MM.1S (cell line): ENCODE data around the gene UBE2QL1.

Experiments
- DNase-seq: peaks from one replicate; pipeline ENCODE4 v3.0.0-alpha.2; 2015
- H2AFZ ChIP-seq: fragments of 300-600 bp; sonication (generic); 2 replicates; pipeline ENCODE4 v1.6.0; 2016; ENCODE audit warnings: antibody characterized with exemption, low read length
- H3F3A ChIP-seq: fragments of 300-600 bp; sonication (generic); 2 replicates; pipeline ENCODE4 v1.6.1; 2016; ENCODE audit warnings: mild to moderate bottlenecking, antibody characterized with exemption, low read length, moderate library complexity, mixed read lengths; ENCODE audit not compliant: insufficient read depth
- H3K27ac ChIP-seq: fragments of 300-600 bp; sonication (generic); 2 replicates; pipeline ENCODE4 v1.5.1; 2016; ENCODE audit warnings: mild to moderate bottlenecking, low read length
- H3K27me3 ChIP-seq: fragments of 300-600 bp; sonication (generic); replicated peaks from 2 replicates; pipeline ENCODE4 v1.6.0; 2016; ENCODE audit warnings: low read length; ENCODE audit not compliant: insufficient read depth
- H3K36me3 ChIP-seq: fragments of 300-600 bp; sonication (generic); replicated peaks from 2 replicates; pipeline ENCODE4 v1.6.1; 2016; ENCODE audit warnings: mild to moderate bottlenecking, low read length, mixed read lengths; ENCODE audit not compliant: insufficient read depth
- H3K4me1 ChIP-seq: fragments of 300-600 bp; sonication (generic); 2 replicates; pipeline ENCODE4 v1.6.1; 2016; ENCODE audit warnings: low read length, mixed read lengths
- H3K4me2 ChIP-seq: fragments of 300-600 bp; sonication (generic); 2 replicates; pipeline ENCODE4 v1.6.0; 2016; ENCODE audit warnings: low read depth, low read length
- H3K4me3 ChIP-seq: fragments of 300-600 bp; sonication (generic); 2 replicates; pipeline ENCODE4 v1.5.1; 2016; ENCODE audit warnings: low read length, mixed read lengths
- H3K79me2 ChIP-seq: fragments of 300-600 bp; sonication (generic); 2 replicates; pipeline ENCODE4 v1.6.1; 2016; ENCODE audit warnings: mixed run types, low read length, mixed read lengths
- H3K9ac ChIP-seq: fragments of 300-600 bp; sonication (generic); 2 replicates; pipeline ENCODE4 v1.6.1; 2016; ENCODE audit warnings: low read length, mixed read lengths
- H3K9me2 ChIP-seq: fragments of 300-600 bp; sonication (generic); replicated peaks from 2 replicates; pipeline ENCODE4 v1.6.1; 2016; ENCODE audit warnings: mild to moderate bottlenecking, low read length, mixed read lengths; ENCODE audit not compliant: insufficient read depth
- H3K9me3 ChIP-seq: fragments of 300-600 bp; sonication (generic); replicated peaks from 2 replicates; pipeline ENCODE4 v1.6.1; 2016; ENCODE audit warnings: mild to moderate bottlenecking, low read length, mixed read lengths; ENCODE audit not compliant: insufficient read depth
- H4K20me1 ChIP-seq: fragments of 300-600 bp; sonication (generic); 2 replicates; pipeline ENCODE4 v1.6.1; 2016; ENCODE audit warnings: mild to moderate bottlenecking, low read length, moderate library complexity, mixed read lengths; ENCODE audit not compliant: insufficient read depth
- CTCF ChIP-seq: fragments of 300-600 bp; sonication (generic); IDR thresholded peaks from 2 replicates; pipeline ENCODE4 v1.5.1; 2016; ENCODE audit warnings: antibody characterized with exemption, low read length, mixed read lengths
- EZH2 ChIP-seq: fragments of 300-600 bp; sonication (generic); optimal IDR thresholded peaks from 2 replicates; pipeline ENCODE3; 2017; ENCODE audit warnings: low read depth, mild to moderate bottlenecking, antibody characterized with exemption, low read length, mixed read lengths
- EZH2phosphoT487 ChIP-seq: fragments of 300-600 bp; sonication (generic); IDR thresholded peaks from 2 replicates; pipeline ENCODE4 v1.6.1; 2018; ENCODE audit warnings: antibody characterized with exemption, low read length

Gene UBE2QL1

GRCh38 chr5:6447384-6448140 is 1.1 kb upstream of the UBE2QL1 start:
- Histone ChIP-seq H3K9ac (no peak overlapping the region), H3K4me2 (no peak overlapping the region), H3K36me3 (0 out of 2 replicates have a peak, but pooled peaks cover 3% of the 10 kb centered on the region), H3K79me2 (peaks cover 39% of the 10 kb centered on the region), H3F3A (peaks cover 11% of the 10 kb centered on the region), H3K9me3 (no peaks in the 10 kb centered on the region), H4K20me1 (no peaks in the 10 kb centered on the region), H3K27ac (no peak overlapping the region), H3K9me2 (no peaks in the 10 kb centered on the region), H2AFZ (no peak overlapping the region), H3K4me1 (no peaks in the 10 kb centered on the region), H3K27me3 (no peaks in the 10 kb centered on the region), H3K4me3 (no peak overlapping the region)
- DNase-seq, result no peak
- TF ChIP-seq EZH2phosphoT487 (no peak), EZH2 (no peak), CTCF (no peak)

GRCh38 chr5:6448141-6448491 is 543 bp upstream of the UBE2QL1 start:
- Histone ChIP-seq H2AFZ (no peak overlapping the region), H3K79me2 (peaks cover 45% of the 10 kb centered on the region), H4K20me1 (no peaks in the 10 kb centered on the region), H3K4me1 (peaks cover 5% of the 10 kb centered on the region), H3K4me3 (no peak overlapping the region), H3K27me3 (no peaks in the 10 kb centered on the region), H3F3A (peaks cover 15% of the 10 kb centered on the region), H3K9ac (no peak overlapping the region), H3K36me3 (0 out of 2 replicates have a peak, but pooled peaks cover 3% of the 10 kb centered on the region), H3K27ac (no peak overlapping the region), H3K4me2 (no peak overlapping the region), H3K9me2 (no peaks in the 10 kb centered on the region), H3K9me3 (no peaks in the 10 kb centered on the region)
- TF ChIP-seq EZH2phosphoT487 (no peak), EZH2 (no peak), CTCF (no peak)
- no peak for DNase-seq

- no peak for TF ChIP-seq EZH2
- no peak for TF ChIP-seq EZH2phosphoT487
- no peak for TF ChIP-seq CTCF
- Histone ChIP-seq H3K4me1 (peaks cover 16% of the 10 kb centered on the region), H3K4me3 (peak overlapping the region; percentile 99), H3K36me3 (0 out of 2 replicates have a peak, but pooled peaks cover 3% of the 10 kb centered on the region), H3K27me3 (no peaks in the 10 kb centered on the region), H3K9me3 (no peaks in the 10 kb centered on the region), H3K27ac (peak overlapping the region; percentile 59), H3K79me2 (peaks cover 60% of the 10 kb centered on the region), H2AFZ (no peak overlapping the region), H3F3A (peaks cover 15% of the 10 kb centered on the region), H3K9me2 (no peaks in the 10 kb centered on the region), H3K4me2 (peak overlapping the region; percentile 96), H4K20me1 (no peaks in the 10 kb centered on the region), H3K9ac (peak overlapping the region; percentile 98)
- DNase-seq, result peak; percentile 31
Measured at GRCh38 chr5:6449465-6450158, 953 bp downstream of the UBE2QL1 start.
